HL-60 (cell line): ENCODE measurements around the gene ASXL1.

Experiments
- DNase-seq, 2 experiments: peaks; one replicate each; pipeline ENCODE4 v3.0.0-alpha.2; 2010 to 2020; ENCODE audit warnings: low read depth in 1 of 2, low spot score in 1 of 2
- H3K27ac ChIP-seq: fragments of 250-450 bp; sonication (Bioruptor Pico); replicated peaks from 2 replicates; pipeline ENCODE4 v1.5.1; 2020; ENCODE audit warnings: mild to moderate bottlenecking, moderate library complexity
- H3K27me3 ChIP-seq: fragments of 250-450 bp; sonication (Bioruptor Pico); 2 replicates; pipeline ENCODE4 v1.5.1; 2021; ENCODE audit warnings: mild to moderate bottlenecking, moderate library complexity; ENCODE audit not compliant: insufficient read depth, poor library complexity, severe bottlenecking
- H3K4me3 ChIP-seq: replicated peaks from 2 replicates; pipeline ENCODE4 v1.5.1; 2011; ENCODE audit warnings: mild to moderate bottlenecking, control low read depth, low read length; ENCODE audit not compliant: insufficient read depth
- CTCF ChIP-seq: IDR thresholded peaks from one replicate; pipeline ENCODE4 v1.5.1; 2011; ENCODE audit warnings: low read length, control low read depth, inconsistent platforms; ENCODE audit not compliant: insufficient read depth
- GABPA ChIP-seq: IDR thresholded peaks from 2 replicates; pipeline ENCODE4 v1.6.1; 2012; ENCODE audit warnings: low read depth
- POLR2AphosphoS5 ChIP-seq: IDR thresholded peaks from 2 replicates; pipeline ENCODE4 v1.6.1; 2012; ENCODE audit warnings: low read depth
- SPI1 ChIP-seq: IDR thresholded peaks from 2 replicates; pipeline ENCODE4 v1.6.1; 2012; ENCODE audit warnings: low read depth, mild to moderate bottlenecking, borderline replicate concordance
- TF ChIP-seq, protein P1 (sequence below): IDR thresholded peaks from 2 replicates; pipeline ENCODE4 v1.6.1; 2012; ENCODE audit warnings: low read depth; ENCODE audit not compliant: insufficient replicate concordance

Gene ASXL1

GRCh38 chr20:32458837-32459220, 100.7 kb downstream of the ASXL1 start:
- H3K4me3 ChIP-seq = no peak overlapping the region
- TF ChIP-seq POLR2AphosphoS5 (no peak), CTCF (no peak), GABPA (no peak), SPI1 (no peak)
- TF ChIP-seq, protein P1, sequence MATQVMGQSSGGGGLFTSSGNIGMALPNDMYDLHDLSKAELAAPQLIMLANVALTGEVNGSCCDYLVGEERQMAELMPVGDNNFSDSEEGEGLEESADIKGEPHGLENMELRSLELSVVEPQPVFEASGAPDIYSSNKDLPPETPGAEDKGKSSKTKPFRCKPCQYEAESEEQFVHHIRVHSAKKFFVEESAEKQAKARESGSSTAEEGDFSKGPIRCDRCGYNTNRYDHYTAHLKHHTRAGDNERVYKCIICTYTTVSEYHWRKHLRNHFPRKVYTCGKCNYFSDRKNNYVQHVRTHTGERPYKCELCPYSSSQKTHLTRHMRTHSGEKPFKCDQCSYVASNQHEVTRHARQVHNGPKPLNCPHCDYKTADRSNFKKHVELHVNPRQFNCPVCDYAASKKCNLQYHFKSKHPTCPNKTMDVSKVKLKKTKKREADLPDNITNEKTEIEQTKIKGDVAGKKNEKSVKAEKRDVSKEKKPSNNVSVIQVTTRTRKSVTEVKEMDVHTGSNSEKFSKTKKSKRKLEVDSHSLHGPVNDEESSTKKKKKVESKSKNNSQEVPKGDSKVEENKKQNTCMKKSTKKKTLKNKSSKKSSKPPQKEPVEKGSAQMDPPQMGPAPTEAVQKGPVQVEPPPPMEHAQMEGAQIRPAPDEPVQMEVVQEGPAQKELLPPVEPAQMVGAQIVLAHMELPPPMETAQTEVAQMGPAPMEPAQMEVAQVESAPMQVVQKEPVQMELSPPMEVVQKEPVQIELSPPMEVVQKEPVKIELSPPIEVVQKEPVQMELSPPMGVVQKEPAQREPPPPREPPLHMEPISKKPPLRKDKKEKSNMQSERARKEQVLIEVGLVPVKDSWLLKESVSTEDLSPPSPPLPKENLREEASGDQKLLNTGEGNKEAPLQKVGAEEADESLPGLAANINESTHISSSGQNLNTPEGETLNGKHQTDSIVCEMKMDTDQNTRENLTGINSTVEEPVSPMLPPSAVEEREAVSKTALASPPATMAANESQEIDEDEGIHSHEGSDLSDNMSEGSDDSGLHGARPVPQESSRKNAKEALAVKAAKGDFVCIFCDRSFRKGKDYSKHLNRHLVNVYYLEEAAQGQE = no peak
- H3K27ac ChIP-seq = no peak overlapping the region
- H3K27me3 ChIP-seq = no peaks in the 10 kb centered on the region
- DNase-seq = no peak

- Histone ChIP-seq H3K4me3 (no peak overlapping the region), H3K27ac (no peak overlapping the region), H3K27me3 (no peaks in the 10 kb centered on the region)
- DNase-seq = no peak
- no peak for TF ChIP-seq SPI1
- TF ChIP-seq POLR2AphosphoS5 = no peak
- TF ChIP-seq GABPA = no peak
- TF ChIP-seq CTCF = no peak
- TF ChIP-seq, protein P1 = no peak
These were observed 102.1 kb downstream of the ASXL1 start for GRCh38 chr20:32460231-32460630.

GRCh38 chr20:32460683-32461320, 102.7 kb downstream of the ASXL1 start:
- no peak overlapping the region for H3K4me3 ChIP-seq
- no peak overlapping the region for H3K27ac ChIP-seq
- H3K27me3 ChIP-seq = no peaks in the 10 kb centered on the region
- no peak for DNase-seq
- TF ChIP-seq POLR2AphosphoS5 = no peak
- TF ChIP-seq CTCF = no peak
- TF ChIP-seq GABPA = no peak
- TF ChIP-seq SPI1 = no peak
- TF ChIP-seq, protein P1 = no peak
